HG03196 (cell line): ENCODE measurements around the gene DGKG.
A peak's percentile ranks its signal among the peaks of the same experiment; 100 is the strongest.

Source experiments
- ATAC-seq: cut with Tn5 transposase; IDR thresholded peaks from one replicate; pipeline ENCODE4 v1.9.1; 2021; ENCODE audit not compliant: unreplicated experiment

The DGKG gene

DNA sequence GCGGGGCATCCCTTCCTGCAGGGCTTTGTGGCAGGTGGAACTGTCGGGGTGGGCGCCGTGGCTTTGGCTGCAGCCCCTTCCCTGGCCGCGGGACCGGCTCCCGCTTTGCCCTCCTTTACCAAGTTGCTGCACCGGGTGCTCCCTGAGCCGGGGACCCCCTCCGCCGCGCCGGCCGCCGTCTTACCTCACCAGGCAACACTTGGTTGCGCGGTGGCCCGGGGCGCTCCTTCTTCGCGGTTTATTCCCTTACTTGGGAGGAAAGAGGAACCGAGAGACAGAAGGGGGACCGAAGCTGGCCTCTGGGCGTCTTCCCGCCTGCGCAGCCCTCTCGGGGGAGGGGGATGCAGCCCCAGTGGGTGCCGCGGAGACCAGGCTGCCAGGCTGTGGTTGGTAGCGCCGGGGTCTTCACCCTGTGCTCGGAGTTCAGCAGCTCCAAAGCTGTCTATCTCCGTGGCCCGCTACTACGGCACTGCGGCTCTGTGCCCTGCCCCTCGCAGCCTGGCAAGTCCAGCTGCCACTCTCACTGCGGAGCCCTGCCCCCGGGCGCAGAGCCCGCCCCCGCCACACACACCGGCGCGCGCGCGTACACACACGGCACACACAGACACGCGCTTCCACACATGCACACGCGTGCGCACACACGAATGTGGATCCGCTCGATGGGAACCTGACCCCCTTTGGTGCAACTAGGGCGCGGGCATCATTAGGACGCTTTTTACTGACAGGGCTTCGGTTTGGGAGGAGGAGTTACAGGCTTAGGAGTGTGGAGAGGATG lies at the start of gene DGKG:
Gene DGKG (minus strand): TSS at position 473 of the 775 bp plus-strand sequence. CDS start 41,775 bp downstream, outside the sequence.
- peak; percentile 42 for ATAC-seq

- no peak for ATAC-seq
Measured at GRCh38 chr3:186411089-186411488, 49.1 kb upstream of the DGKG start.

DNA sequence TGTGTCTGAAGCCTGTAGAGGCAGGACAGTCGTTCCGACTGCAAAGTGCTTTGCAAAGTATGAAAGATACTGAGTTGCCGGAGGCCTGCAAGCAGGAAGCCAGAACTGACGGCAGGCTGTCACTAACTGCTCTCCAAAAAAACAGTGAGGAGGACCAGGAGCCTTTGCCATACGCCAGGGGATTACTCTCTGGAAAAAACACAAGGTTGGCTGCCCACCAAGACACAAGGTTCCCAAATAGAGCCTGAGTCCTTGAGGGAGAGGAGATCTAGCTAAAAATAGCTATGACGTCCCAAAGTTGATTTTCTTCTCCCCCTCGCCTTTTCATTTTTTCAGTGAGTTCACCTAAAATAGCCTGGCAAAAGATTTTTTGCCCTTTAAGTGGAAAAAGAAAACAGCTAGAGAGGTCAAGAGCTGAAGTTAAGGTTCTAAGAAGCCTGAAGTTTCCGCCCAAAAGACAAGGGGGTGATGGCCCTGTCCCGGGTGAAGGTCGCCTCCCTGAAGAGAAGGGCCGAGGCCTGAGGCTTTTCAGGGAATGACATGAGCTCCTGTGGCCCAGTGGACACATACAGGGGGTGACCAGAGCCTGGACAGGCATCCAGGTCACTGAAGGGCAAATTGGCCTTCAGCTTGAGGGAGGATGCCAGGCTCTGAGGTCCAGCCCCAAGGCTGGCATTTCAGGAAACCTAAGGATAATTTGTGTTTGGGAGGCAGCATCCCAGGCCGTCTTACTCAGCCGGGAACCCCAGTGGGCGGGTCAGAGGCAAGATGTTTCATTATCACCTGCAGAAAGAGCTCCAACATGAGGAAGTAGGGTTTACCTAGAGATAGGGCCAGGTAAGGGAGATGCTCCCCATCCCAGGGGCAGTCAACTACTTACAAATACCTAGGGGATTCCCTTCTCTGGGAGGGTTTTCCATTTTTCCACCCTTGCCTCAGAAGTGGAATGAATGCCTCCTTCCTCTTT lies 44.9 kb upstream of the DGKG start:
- ATAC-seq = no peak

GRCh38 chr3:186401556-186401955 lies 39.5 kb upstream of the DGKG start:
- no peak for ATAC-seq

DNA sequence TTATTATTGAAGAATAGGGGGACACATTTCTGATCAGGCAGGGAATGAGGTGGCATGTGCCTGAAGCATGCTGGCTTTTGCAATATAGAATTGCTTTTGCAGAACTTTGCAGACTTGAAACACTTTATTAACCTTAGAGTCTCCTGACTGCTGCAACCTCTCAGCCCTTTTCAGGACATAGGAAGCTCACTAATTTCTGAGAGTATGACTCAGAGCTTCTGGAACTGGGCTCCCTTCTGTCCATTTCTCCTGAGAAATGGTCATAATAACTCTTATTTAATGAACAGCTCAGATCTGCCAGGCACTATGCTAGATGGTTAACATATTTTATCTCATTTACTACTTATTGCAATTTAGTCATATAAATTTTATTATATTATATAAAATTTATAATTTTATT lies 38.6 kb upstream of the DGKG start:
- ATAC-seq = no peak

DNA sequence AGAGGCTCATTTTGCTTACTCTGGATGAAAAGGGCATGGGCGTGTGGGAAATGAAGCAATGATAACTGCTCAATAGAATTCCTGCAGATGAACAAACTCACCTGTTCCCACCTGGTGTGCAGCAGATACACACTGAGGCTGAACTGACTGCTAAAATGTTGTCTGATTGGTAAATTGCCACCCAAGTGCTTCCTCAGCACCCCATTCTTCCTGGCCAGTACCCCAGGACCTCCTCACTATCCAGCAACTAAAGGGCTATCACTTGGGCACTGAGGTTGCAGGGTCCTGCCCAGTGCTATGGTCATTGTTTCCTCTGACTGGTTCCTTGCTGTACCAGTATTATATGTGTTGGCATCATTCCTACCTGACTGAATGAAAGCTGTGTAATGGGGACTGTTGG lies 38.0 kb upstream of the DGKG start:
- ATAC-seq = no peak

GRCh38 chr3:186394566-186395217 lies 32.7 kb upstream of the DGKG start:
- no peak for ATAC-seq

DNA sequence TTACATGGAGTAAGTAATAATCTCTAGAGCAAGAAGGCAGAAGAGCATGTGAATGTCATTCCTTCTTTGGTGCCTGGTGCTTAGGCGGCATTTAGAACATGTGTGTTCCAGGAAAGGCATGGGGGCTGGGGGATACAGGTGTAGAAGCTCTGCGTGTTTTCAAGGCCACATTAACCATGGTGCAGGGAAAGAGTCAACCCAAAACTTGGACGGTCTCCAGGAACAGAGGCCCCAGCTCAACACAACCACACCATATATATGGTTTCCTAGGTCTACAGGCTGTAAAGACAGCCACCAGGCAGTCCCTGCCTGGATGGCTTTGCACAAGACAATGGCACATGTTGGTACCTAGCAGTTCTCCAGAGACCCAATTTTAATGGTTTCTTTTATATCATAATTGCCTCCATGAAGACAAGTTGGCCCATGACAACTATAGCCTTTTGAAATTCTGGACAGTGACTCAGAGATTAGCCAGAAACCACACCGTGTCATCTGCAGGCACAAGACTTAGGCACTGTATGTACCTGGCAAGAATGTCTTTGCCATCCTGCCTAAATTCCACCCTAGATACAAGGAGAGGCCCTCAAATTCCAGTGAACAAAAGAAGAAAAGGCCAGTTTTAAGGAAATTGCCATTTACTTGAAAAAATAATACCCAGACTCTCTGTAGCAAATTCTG lies 25.0 kb upstream of the DGKG start:
- no peak for ATAC-seq

GRCh38 chr3:186385856-186386602 lies 24.0 kb upstream of the DGKG start:
- no peak for ATAC-seq

GRCh38 chr3:186383026-186383993 lies 21.3 kb upstream of the DGKG start:
- no peak for ATAC-seq

- no peak for ATAC-seq
Measured at GRCh38 chr3:186382217-186382885, 20.3 kb upstream of the DGKG start.

- no peak for ATAC-seq
Measured at GRCh38 chr3:186381424-186382216, 19.6 kb upstream of the DGKG start.

GRCh38 chr3:186380622-186381380 lies 18.8 kb upstream of the DGKG start:
- ATAC-seq = no peak

DNA sequence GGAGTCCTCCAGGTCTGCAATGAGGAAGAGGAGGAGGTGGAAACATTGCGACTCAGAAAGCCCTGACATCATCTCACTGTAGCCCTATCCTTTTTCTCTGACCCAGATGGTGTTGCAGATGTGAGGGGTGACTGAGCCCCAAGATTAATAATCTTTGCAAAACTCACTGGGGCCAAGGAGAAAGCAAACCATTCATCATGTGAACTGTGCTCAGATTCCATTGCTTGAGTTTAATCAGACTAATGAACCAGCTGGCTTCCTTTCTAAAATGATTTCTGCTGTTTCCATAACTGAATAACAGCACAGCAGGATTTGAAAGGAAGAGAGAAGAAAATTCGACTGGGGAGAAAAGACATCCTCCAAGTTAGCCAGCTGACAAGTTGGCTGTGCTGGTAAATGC lies 13.4 kb upstream of the DGKG start:
- ATAC-seq = no peak

GRCh38 chr3:186374376-186374775 lies 12.3 kb upstream of the DGKG start:
- ATAC-seq = no peak

GRCh38 chr3:186369217-186369616 lies 7.2 kb upstream of the DGKG start:
- ATAC-seq = no peak

- ATAC-seq = no peak
Measured at GRCh38 chr3:186368717-186369116, 6.7 kb upstream of the DGKG start.
